Neural progenitor cell (in vitro differentiated cells): ENCODE measurements around the gene PRKAG2. TPM values are rescaled to one million over a fixed set of nuclear protein-coding genes. Genes with fewer than 3 reads are reported as not detected.
A peak's percentile ranks its signal among the peaks of the same experiment; 100 is the strongest.

ENCODE experiments used
- DNase-seq: peaks from one replicate; pipeline ENCODE4 v3.0.0-alpha.2; 2016; ENCODE audit warnings: low spot score
- H2AFZ ChIP-seq: fragments of 200-600 bp; sonication (generic); replicated peaks from 2 replicates; pipeline ENCODE4 v1.6.1; 2016; ENCODE audit warnings: antibody characterized with exemption
- H3F3A ChIP-seq: fragments of 200-600 bp; sonication (generic); 2 replicates; pipeline ENCODE4 v1.6.1; 2016; ENCODE audit warnings: antibody characterized with exemption, low read depth
- H3K27ac ChIP-seq: fragments of 200-600 bp; sonication (generic); 2 replicates; pipeline ENCODE4 v1.5.1; 2016; ENCODE audit warnings: mild to moderate bottlenecking
- H3K27me3 ChIP-seq: fragments of 200-600 bp; sonication (generic); 2 replicates; pipeline ENCODE4 v1.6.1; 2016; ENCODE audit warnings: mild to moderate bottlenecking, moderate library complexity
- H3K36me3 ChIP-seq: fragments of 200-600 bp; sonication (generic); 2 replicates; pipeline ENCODE4 v1.5.1; 2016
- H3K4me1 ChIP-seq: fragments of 200-600 bp; sonication (generic); 2 replicates; pipeline ENCODE4 v1.6.1; 2016; ENCODE audit warnings: mixed run types
- H3K4me2 ChIP-seq: fragments of 200-600 bp; sonication (generic); 2 replicates; pipeline ENCODE4 v1.6.1; 2016
- H3K4me3 ChIP-seq: fragments of 200-600 bp; sonication (generic); 2 replicates; pipeline ENCODE4 v1.5.1; 2016
- H3K79me2 ChIP-seq: fragments of 200-600 bp; sonication (generic); 2 replicates; pipeline ENCODE4 v1.6.1; 2016; ENCODE audit warnings: low read depth
- H3K9ac ChIP-seq: fragments of 200-600 bp; sonication (generic); 2 replicates; pipeline ENCODE4 v1.6.1; 2016
- H3K9me3 ChIP-seq: fragments of 200-600 bp; sonication (generic); 2 replicates; pipeline ENCODE4 v1.5.1; 2016; ENCODE audit warnings: low read depth
- H4K20me1 ChIP-seq: fragments of 200-600 bp; sonication (generic); 2 replicates; pipeline ENCODE4 v1.6.1; 2016; ENCODE audit warnings: low read depth
- H3K27ac Mint-ChIP-seq: 3 replicates; pipeline ENCODE4 v1.8.0; 2021; ENCODE audit warnings: mixed read lengths
- H3K27me3 Mint-ChIP-seq: 2 replicates; pipeline ENCODE4 v1.8.0; 2022; ENCODE audit warnings: low read depth, mild to moderate bottlenecking, inconsistent platforms, moderate library complexity, mixed read lengths; ENCODE audit not compliant: insufficient read depth
- H3K36me3 Mint-ChIP-seq: 3 replicates; pipeline ENCODE4 v1.8.0; 2021; ENCODE audit warnings: mixed read lengths
- H3K4me1 Mint-ChIP-seq: 3 replicates; pipeline ENCODE4 v1.8.0; 2021; ENCODE audit warnings: mixed read lengths
- H3K4me3 Mint-ChIP-seq: 3 replicates; pipeline ENCODE4 v1.8.0; 2021; ENCODE audit warnings: mild to moderate bottlenecking, moderate library complexity, mixed read lengths
- H3K9me3 Mint-ChIP-seq: 3 replicates; pipeline ENCODE4 v1.8.0; 2020; ENCODE audit warnings: mixed read lengths
- CTCF ChIP-seq: fragments of 200-600 bp; sonication (generic); IDR thresholded peaks from 2 replicates; pipeline ENCODE4 v1.5.1; 2017; ENCODE audit warnings: antibody characterized with exemption, mild to moderate bottlenecking
- EZH2 ChIP-seq: fragments of 200-600 bp; sonication (generic); IDR thresholded peaks from 2 replicates; pipeline ENCODE4 v1.6.1; 2017; ENCODE audit warnings: antibody characterized with exemption, mild to moderate bottlenecking, moderate library complexity
- EZH2phosphoT487 ChIP-seq: fragments of 200-600 bp; sonication (generic); IDR thresholded peaks from 2 replicates; pipeline ENCODE4 v1.6.1; 2017; ENCODE audit warnings: antibody characterized with exemption
- total RNA-seq: library from RNA; depleted of rRNA; stranded (reverse); fragments of >200 nt; gene quantifications from 2 replicates; pipeline ENCODE4 v1.2.3, GENCODE V29; 2015; ENCODE audit warnings: low replicate concordance

The PRKAG2 gene
- total RNA-seq, 1 donor from 2014 or later: 11.4 TPM

DNA sequence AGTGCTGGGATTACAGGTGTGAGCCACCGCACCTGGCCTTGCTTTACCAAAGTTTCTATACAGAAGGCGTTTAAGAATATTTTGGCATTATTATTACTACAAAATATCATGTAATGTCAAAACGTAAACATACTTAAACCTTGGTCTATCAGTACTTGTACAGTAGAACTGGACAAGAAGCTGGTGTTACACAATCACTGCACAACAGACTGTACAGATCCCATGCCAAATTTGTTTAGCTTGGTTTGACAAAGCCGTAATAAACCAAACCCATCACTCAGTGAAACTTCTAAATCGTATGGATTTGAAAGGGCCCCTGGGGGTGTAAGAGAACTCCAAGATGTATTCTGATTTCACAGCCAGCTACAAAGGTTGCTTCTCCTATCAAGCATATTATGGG lies 305.4 kb downstream of the PRKAG2 start:
- H3F3A ChIP-seq: no peaks in the 10 kb centered on the region
- no peak overlapping the region for H2AFZ ChIP-seq
- Mint-ChIP-seq H3K27ac (no peak overlapping the region), H3K9me3 (no peaks in the 10 kb centered on the region), H3K27me3 (no peaks in the 10 kb centered on the region), H3K4me3 (no peak overlapping the region), H3K4me1 (no peaks in the 10 kb centered on the region), H3K36me3 (no peaks in the 10 kb centered on the region)
- H3K27me3 ChIP-seq: no peaks in the 10 kb centered on the region
- no peak overlapping the region for H3K9ac ChIP-seq
- no peaks in the 10 kb centered on the region for H3K9me3 ChIP-seq
- no peak overlapping the region for H3K4me2 ChIP-seq
- H3K79me2 ChIP-seq: no peaks in the 10 kb centered on the region
- H3K27ac ChIP-seq: no peak overlapping the region
- no peaks in the 10 kb centered on the region for H3K4me1 ChIP-seq
- no peak for DNase-seq
- no peaks in the 10 kb centered on the region for H3K36me3 ChIP-seq
- TF ChIP-seq CTCF (no peak), EZH2phosphoT487 (no peak)
- no peak overlapping the region for H3K4me3 ChIP-seq
- no peaks in the 10 kb centered on the region for H4K20me1 ChIP-seq

- Histone ChIP-seq H2AFZ (no peak overlapping the region), H3K36me3 (no peaks in the 10 kb centered on the region), H4K20me1 (no peaks in the 10 kb centered on the region), H3K27ac (no peak overlapping the region), H3K4me1 (no peaks in the 10 kb centered on the region), H3K9me3 (no peaks in the 10 kb centered on the region), H3K4me3 (no peak overlapping the region), H3K79me2 (no peaks in the 10 kb centered on the region), H3K4me2 (no peak overlapping the region), H3K27me3 (no peaks in the 10 kb centered on the region), H3K9ac (no peak overlapping the region), H3F3A (no peaks in the 10 kb centered on the region)
- no peak for DNase-seq
- Mint-ChIP-seq H3K9me3 (no peaks in the 10 kb centered on the region), H3K36me3 (no peaks in the 10 kb centered on the region), H3K4me3 (no peak overlapping the region), H3K27me3 (no peaks in the 10 kb centered on the region), H3K4me1 (no peaks in the 10 kb centered on the region), H3K27ac (no peak overlapping the region)
- TF ChIP-seq EZH2 (no peak), CTCF (peak; percentile 34), EZH2phosphoT487 (no peak)
These were observed 306.5 kb downstream of the PRKAG2 start for GRCh38 chr7:151570366-151570915.

DNA sequence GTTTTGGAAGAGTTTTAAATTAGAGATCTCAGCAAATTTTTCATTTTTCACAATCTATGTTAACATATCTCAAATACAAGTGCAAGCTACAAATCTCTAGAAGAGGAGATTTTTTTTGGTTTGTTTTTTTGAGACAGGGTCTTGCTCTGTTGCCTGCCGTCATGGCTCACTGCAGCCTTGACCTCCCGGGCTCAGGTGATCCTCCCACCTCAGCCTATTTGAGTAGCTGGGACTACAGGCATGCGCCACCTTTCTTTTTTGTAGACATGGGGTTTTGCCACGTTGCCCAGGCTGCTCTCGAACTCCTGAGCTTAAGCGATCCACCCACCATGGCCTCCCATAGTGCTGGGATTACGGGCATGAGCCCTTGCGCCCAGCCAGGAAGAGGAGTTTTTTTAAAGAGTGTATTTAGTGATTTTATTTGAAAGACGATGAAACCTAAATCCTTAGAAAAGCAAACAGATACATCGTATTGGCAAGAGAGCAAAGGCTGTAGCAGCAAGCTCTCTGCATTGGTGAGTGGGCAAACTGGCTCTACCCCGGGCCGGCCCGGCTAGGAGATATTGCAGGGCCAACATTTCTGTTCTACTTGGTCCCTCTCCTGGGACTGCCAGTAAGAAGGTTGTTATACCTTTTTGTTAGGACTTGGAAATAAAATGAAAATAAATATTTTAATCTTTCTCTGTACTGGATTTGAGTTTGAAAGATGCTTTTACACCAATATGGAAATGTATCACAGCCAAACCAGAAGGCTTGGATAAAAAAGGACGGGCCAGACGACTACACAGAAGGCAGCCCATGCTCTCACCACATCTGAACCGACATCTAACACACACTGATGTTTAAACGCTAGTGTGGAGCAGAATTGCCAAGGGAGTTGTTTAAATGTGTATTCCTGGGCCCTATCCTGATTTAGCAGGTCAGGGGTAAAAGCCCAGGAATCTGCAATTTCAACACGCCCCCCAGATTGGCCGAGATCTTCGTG lies 307.7 kb downstream of the PRKAG2 start:
- DNase-seq: no peak
- Histone ChIP-seq H3K27me3 (no peaks in the 10 kb centered on the region), H3K79me2 (no peaks in the 10 kb centered on the region), H3K36me3 (no peaks in the 10 kb centered on the region), H3K4me2 (no peak overlapping the region), H3K27ac (no peak overlapping the region), H3K4me1 (no peaks in the 10 kb centered on the region), H3K4me3 (no peak overlapping the region), H4K20me1 (no peaks in the 10 kb centered on the region), H3K9me3 (no peaks in the 10 kb centered on the region), H2AFZ (no peak overlapping the region), H3K9ac (no peak overlapping the region), H3F3A (no peaks in the 10 kb centered on the region)
- Mint-ChIP-seq H3K4me3 (no peak overlapping the region), H3K27me3 (no peaks in the 10 kb centered on the region), H3K4me1 (no peaks in the 10 kb centered on the region), H3K9me3 (no peaks in the 10 kb centered on the region), H3K27ac (no peak overlapping the region), H3K36me3 (no peaks in the 10 kb centered on the region)
- TF ChIP-seq EZH2: no peak
- TF ChIP-seq EZH2phosphoT487: no peak
- no peak for TF ChIP-seq CTCF
